ENCODE results near the gene HADH.

HADH gene

DNA sequence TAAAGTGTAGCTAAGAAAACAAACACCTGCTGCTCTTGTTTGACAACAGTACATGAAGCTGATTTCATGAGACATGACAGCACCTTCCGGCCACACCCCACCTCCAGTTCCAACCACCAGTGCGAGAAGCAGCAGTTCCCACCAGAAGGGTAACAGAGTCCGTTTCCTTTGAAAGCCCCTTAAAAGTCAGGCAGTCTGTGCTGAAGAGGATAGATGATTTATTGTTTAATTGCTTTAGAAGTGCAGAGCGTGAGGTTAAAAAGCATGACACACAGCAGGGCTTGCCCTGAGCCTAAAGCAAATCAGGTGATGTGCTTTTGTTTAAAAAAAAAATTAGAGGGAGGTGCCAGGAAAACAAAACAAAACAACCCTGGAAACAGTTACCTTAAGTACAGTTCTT, 82.6 kb downstream of the HADH start:
- TF ChIP-seq, protein P1, sequence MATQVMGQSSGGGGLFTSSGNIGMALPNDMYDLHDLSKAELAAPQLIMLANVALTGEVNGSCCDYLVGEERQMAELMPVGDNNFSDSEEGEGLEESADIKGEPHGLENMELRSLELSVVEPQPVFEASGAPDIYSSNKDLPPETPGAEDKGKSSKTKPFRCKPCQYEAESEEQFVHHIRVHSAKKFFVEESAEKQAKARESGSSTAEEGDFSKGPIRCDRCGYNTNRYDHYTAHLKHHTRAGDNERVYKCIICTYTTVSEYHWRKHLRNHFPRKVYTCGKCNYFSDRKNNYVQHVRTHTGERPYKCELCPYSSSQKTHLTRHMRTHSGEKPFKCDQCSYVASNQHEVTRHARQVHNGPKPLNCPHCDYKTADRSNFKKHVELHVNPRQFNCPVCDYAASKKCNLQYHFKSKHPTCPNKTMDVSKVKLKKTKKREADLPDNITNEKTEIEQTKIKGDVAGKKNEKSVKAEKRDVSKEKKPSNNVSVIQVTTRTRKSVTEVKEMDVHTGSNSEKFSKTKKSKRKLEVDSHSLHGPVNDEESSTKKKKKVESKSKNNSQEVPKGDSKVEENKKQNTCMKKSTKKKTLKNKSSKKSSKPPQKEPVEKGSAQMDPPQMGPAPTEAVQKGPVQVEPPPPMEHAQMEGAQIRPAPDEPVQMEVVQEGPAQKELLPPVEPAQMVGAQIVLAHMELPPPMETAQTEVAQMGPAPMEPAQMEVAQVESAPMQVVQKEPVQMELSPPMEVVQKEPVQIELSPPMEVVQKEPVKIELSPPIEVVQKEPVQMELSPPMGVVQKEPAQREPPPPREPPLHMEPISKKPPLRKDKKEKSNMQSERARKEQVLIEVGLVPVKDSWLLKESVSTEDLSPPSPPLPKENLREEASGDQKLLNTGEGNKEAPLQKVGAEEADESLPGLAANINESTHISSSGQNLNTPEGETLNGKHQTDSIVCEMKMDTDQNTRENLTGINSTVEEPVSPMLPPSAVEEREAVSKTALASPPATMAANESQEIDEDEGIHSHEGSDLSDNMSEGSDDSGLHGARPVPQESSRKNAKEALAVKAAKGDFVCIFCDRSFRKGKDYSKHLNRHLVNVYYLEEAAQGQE (IDR thresholded peaks at IDR 0.05; ENCODE audit: insufficient read depth in 1 of 2, low read depth in 2 of 2, low read length in 2 of 2), result no peak
- TF ChIP-seq SIN3A (IDR thresholded peaks at IDR 0.05; ENCODE audit: borderline replicate concordance, insufficient read depth, low read length), result no peak
- TF ChIP-seq FOXP2 (optimal IDR thresholded peaks at IDR 0.05; ENCODE audit: borderline replicate concordance, extremely low read depth, extremely low read length, insufficient read depth), result no peak
- no peak for TF ChIP-seq POLR2AphosphoS5 (IDR thresholded peaks at IDR 0.05; ENCODE audit: low read depth, low read length)
- TF ChIP-seq TAF1 (IDR thresholded peaks at IDR 0.05; ENCODE audit: borderline replicate concordance, insufficient read depth, low read length), result no peak

DNA sequence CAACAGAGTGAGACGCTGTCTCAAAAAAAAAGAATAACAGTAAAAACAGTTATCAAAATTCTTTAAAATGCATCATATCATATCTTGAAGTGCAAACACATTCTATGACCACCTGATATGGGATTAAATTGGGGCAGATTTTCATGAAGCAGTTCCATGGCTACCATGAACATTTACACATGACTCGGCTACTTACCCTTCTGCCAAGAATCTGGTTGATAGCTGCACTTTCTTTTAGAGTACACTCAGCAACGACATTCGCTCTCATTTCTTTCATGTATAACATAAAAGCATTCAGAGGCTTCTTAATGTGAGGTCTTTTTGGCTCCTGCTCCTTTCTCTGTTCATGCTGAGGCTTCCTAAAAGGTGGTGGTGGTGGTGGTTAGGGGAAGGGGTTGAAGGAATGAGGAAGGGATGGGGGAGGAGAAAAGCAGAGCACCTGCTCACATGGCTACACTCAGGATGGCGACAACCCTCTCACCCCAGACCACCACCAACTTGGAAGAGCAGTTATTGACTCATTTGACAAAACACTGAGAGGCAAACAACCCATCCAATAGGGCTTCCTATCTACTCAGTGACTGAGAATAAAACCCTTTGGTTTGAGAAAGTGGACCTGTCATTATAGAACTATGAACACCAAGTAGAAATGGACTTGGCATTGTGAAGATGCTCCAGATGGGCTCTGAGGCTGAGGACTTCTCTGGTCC, 88.5 kb downstream of the HADH start:
- TF ChIP-seq, protein P1 (IDR thresholded peaks at IDR 0.05; ENCODE audit: insufficient read depth in 1 of 2, low read depth in 2 of 2, low read length in 2 of 2), result no peak
- TF ChIP-seq SIN3A (IDR thresholded peaks at IDR 0.05; ENCODE audit: borderline replicate concordance, insufficient read depth, low read length) (no peak), POLR2AphosphoS5 (IDR thresholded peaks at IDR 0.05; ENCODE audit: low read depth, low read length) (no peak), TAF1 (IDR thresholded peaks at IDR 0.05; ENCODE audit: borderline replicate concordance, insufficient read depth, low read length) (no peak), FOXP2 (optimal IDR thresholded peaks at IDR 0.05; ENCODE audit: borderline replicate concordance, extremely low read depth, extremely low read length, insufficient read depth) (no peak)

DNA sequence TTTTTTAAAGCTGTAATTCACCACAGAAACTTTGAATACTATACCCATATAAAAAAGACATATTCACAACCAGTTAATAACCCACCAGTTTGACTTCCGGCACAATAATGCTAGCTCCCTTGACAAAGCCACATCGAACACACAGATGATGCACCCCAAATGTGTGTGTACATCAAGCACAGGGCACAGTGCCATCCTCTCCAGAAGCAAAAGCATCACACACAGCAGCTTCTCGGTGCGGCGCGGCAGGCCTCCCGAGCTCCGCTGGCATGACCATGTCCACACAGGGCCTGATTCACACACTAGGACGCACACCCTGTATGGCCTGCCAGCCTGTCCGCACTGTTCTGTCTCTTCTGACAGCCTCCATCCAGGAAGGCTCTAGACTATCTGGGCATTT, 91.1 kb downstream of the HADH start:
- no peak for TF ChIP-seq TAF1 (IDR thresholded peaks at IDR 0.05; ENCODE audit: borderline replicate concordance, insufficient read depth, low read length)
- TF ChIP-seq, protein P1 (IDR thresholded peaks at IDR 0.05; ENCODE audit: insufficient read depth in 1 of 2, low read depth in 2 of 2, low read length in 2 of 2), result no peak
- TF ChIP-seq FOXP2 (optimal IDR thresholded peaks at IDR 0.05; ENCODE audit: borderline replicate concordance, extremely low read depth, extremely low read length, insufficient read depth), result no peak
- TF ChIP-seq POLR2AphosphoS5 (IDR thresholded peaks at IDR 0.05; ENCODE audit: low read depth, low read length), result no peak
- TF ChIP-seq SIN3A (IDR thresholded peaks at IDR 0.05; ENCODE audit: borderline replicate concordance, insufficient read depth, low read length), result no peak

DNA sequence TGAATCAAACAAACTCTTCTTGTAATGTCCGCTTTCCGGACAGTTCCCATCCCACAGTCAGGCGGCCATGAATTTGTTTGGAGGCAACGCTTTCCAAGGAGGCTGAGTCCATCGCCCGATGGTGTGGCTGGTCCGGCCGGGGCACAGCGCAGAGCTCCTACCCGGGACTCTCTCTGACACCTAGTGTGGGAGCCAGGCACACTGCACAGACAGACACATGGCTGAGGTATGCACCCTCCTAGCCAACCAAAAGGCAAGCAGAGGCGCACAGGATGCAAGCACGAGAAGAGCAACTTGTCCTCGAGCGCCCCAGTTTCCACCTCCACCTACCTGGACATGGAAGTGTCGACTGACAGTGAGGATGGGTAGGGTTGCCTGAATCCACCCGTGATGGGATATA, 91.6 kb downstream of the HADH start:
- TF ChIP-seq, protein P1 (IDR thresholded peaks at IDR 0.05; ENCODE audit: insufficient read depth in 1 of 2, low read depth in 2 of 2, low read length in 2 of 2), result no peak
- TF ChIP-seq FOXP2 (optimal IDR thresholded peaks at IDR 0.05; ENCODE audit: borderline replicate concordance, extremely low read depth, extremely low read length, insufficient read depth), result no peak
- no peak for TF ChIP-seq SIN3A (IDR thresholded peaks at IDR 0.05; ENCODE audit: borderline replicate concordance, insufficient read depth, low read length)
- TF ChIP-seq POLR2AphosphoS5 (IDR thresholded peaks at IDR 0.05; ENCODE audit: low read depth, low read length), result no peak
- TF ChIP-seq TAF1 (IDR thresholded peaks at IDR 0.05; ENCODE audit: borderline replicate concordance, insufficient read depth, low read length), result no peak
